Fibroblast of lung (primary cell): ENCODE measurements around the gene PSMB1.

Experiments used
- EZH2 ChIP-seq: IDR thresholded peaks from 2 replicates; pipeline ENCODE4 v1.5.1; 2012; ENCODE audit warnings: low read length, control low read depth, mild to moderate bottlenecking; ENCODE audit errors: missing control alignments
- TF ChIP-seq, protein P1 (sequence below), 2 donors: IDR thresholded peaks in 1 of 2; conservative IDR thresholded peaks in 1 of 2; 1 replicate in 1 of 2; 2 replicates in 1 of 2; pipeline ENCODE4 v1.5.1; 2011 to 2012; ENCODE audit warnings: low read length in 2 of 2, control low read depth in 1 of 2, inconsistent platforms in 1 of 2, low read depth in 1 of 2, mild to moderate bottlenecking in 1 of 2

DNA sequence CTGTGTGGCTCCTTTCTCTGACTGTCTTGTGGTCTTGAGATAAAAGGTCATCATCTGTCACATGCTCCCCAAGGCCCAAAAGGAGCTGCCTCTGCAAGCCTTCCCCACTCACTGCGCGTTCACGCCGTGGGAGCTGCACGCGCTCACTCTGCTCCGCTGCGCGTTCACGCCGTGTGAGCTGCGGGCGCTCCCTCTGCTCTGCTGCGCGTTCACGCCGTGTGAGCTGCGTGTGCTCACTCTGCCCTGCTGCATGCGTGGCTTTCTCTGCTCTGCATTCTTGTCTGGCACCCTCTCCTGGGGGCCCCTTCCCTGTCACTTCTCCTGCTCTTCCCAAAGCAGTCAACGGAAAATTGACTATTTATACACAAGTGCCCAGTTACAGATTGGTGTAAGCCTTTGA lies 42.5 kb downstream of the PSMB1 start:
- TF ChIP-seq, protein P1, sequence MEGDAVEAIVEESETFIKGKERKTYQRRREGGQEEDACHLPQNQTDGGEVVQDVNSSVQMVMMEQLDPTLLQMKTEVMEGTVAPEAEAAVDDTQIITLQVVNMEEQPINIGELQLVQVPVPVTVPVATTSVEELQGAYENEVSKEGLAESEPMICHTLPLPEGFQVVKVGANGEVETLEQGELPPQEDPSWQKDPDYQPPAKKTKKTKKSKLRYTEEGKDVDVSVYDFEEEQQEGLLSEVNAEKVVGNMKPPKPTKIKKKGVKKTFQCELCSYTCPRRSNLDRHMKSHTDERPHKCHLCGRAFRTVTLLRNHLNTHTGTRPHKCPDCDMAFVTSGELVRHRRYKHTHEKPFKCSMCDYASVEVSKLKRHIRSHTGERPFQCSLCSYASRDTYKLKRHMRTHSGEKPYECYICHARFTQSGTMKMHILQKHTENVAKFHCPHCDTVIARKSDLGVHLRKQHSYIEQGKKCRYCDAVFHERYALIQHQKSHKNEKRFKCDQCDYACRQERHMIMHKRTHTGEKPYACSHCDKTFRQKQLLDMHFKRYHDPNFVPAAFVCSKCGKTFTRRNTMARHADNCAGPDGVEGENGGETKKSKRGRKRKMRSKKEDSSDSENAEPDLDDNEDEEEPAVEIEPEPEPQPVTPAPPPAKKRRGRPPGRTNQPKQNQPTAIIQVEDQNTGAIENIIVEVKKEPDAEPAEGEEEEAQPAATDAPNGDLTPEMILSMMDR (conservative IDR thresholded peaks at IDR 0.05 in 1 of 2, IDR thresholded peaks at IDR 0.05 in 1 of 2; ENCODE audit: low read depth in 1 of 2, low read length in 2 of 2): no peak
- TF ChIP-seq EZH2: no peak
